ENCODE data around the gene RNF8. TPM values are rescaled to one million over a fixed set of nuclear protein-coding genes. Genes with fewer than 3 reads are reported as not detected.

Gene RNF8
- total and polyA plus RNA-seq, 2 experiments from 2014 or later = 38.5 to 49.9 TPM

DNA sequence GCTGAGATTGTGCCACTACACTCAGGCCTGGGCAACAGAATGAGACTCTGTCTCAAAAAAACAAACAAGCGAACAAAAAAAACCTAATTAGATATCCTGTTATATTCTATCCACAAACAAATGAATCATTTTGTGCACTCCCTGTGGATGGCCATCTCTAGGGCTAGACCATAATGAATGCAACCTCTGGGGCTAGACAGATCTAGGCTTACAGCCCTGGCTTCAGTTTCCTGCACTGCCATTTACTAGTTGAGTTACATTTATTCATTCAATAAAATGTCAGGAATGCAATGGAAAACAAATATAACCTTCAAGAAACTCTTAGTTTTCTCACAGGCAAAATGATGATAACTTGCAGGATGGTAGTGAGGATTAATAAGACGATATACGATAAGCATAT is 6.6 kb upstream of the RNF8 start:
- H3K4me3 ChIP-seq = no peak overlapping the region
- TF ChIP-seq, protein P1, sequence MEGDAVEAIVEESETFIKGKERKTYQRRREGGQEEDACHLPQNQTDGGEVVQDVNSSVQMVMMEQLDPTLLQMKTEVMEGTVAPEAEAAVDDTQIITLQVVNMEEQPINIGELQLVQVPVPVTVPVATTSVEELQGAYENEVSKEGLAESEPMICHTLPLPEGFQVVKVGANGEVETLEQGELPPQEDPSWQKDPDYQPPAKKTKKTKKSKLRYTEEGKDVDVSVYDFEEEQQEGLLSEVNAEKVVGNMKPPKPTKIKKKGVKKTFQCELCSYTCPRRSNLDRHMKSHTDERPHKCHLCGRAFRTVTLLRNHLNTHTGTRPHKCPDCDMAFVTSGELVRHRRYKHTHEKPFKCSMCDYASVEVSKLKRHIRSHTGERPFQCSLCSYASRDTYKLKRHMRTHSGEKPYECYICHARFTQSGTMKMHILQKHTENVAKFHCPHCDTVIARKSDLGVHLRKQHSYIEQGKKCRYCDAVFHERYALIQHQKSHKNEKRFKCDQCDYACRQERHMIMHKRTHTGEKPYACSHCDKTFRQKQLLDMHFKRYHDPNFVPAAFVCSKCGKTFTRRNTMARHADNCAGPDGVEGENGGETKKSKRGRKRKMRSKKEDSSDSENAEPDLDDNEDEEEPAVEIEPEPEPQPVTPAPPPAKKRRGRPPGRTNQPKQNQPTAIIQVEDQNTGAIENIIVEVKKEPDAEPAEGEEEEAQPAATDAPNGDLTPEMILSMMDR (IDR thresholded peaks at IDR 0.05; ENCODE audit: low read depth, low read length) = no peak
- no peaks in the 10 kb centered on the region for H3K36me3 ChIP-seq
- DNase-seq (ENCODE audit: low read depth in 1 of 2, low spot score in 1 of 2) = no peak
- H3K9me3 ChIP-seq (ENCODE audit: low read depth) = no peaks in the 10 kb centered on the region
- no peaks in the 10 kb centered on the region for H3K4me1 ChIP-seq (ENCODE audit: low read depth)
- H3K27ac ChIP-seq = no peak overlapping the region
- no peaks in the 10 kb centered on the region for H3K27me3 ChIP-seq

DNA sequence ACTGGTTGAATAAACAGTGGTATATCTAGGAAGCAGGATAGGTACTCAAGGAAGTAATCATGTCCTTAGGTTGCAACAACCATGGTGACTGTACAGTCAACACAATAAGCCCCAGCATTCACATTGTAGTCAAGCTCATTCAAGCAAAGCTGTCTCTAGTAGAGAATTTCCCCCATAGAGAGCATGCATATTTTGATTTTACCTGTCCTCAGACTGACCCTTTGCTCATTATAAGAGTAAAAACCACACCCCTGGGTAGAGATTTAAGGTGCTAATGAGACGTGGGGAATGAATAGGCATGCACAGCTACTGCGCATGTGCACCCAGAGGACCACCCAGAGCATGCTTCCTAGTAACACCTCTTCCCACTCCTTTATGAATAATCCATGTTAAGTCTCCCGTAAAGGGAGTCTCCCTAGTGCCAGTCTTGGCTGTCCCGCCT is 6.1 kb upstream of the RNF8 start:
- H3K27me3 ChIP-seq = no peaks in the 10 kb centered on the region

DNA sequence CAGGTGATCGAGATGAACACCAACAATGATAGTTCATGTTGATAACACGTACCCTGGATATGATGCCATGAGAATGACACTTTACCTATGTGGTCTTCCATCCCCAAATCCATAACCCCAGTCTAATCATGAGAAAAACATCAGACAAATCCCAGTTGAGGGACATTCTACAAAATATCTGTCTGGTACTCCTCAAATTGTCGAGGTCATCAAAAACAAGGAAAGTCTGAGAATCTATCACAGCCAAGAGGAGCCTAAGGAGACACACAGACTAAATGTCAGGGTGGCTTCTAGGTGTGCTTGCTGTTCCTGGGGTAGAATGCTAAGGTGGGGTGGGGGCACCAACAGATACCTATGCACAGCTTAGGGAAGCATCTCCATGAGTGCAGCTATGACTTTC is 2.8 kb upstream of the RNF8 start:
- no peak for DNase-seq (ENCODE audit: low read depth in 1 of 2, low spot score in 1 of 2)
- H3K4me1 ChIP-seq (ENCODE audit: low read depth) = peaks cover 14% of the 10 kb centered on the region
- H3K9me3 ChIP-seq (ENCODE audit: low read depth) = no peaks in the 10 kb centered on the region
- H3K27ac ChIP-seq = no peak overlapping the region
- H3K27me3 ChIP-seq = no peaks in the 10 kb centered on the region
- no peak overlapping the region for H3K4me3 ChIP-seq
- TF ChIP-seq, protein P1 (IDR thresholded peaks at IDR 0.05; ENCODE audit: low read depth, low read length) = no peak
- H3K36me3 ChIP-seq = no peaks in the 10 kb centered on the region

More for the DNA sequence above, 6.1 kb upstream of the RNF8 start:
- no peak for DNase-seq (ENCODE audit: low read depth in 1 of 2, low spot score in 1 of 2)
- H3K4me1 ChIP-seq (ENCODE audit: low read depth) = no peaks in the 10 kb centered on the region
- no peaks in the 10 kb centered on the region for H3K9me3 ChIP-seq (ENCODE audit: low read depth)
- no peak overlapping the region for H3K27ac ChIP-seq
- no peak overlapping the region for H3K4me3 ChIP-seq
- TF ChIP-seq, protein P1 (IDR thresholded peaks at IDR 0.05; ENCODE audit: low read depth, low read length) = no peak
- no peaks in the 10 kb centered on the region for H3K36me3 ChIP-seq

DNA sequence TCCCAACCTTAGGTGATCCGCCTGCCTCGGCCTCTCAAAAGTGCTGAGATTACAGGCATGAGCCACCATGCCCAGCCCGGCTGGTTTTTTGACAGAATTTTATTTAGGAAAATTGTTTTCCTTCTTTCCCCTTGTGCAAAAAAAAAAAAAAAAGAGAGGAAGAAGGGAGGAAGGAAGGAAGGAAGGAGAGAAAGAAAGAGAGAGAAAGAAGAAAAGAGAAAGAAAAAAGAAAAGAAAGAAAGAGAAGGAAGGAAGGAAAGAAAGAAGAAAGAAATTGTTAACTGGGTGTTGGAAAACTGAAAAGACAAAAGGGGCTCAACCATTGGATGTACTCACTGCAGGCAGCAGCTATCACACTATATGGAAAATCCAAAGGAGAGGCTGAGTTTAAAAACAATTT is 1.4 kb upstream of the RNF8 start:
- Histone ChIP-seq H3K36me3 (no peaks in the 10 kb centered on the region), H3K27ac (no peak overlapping the region), H3K27me3 (no peaks in the 10 kb centered on the region), H3K4me3 (no peak overlapping the region), H3K4me1 (ENCODE audit: low read depth) (peaks cover 28% of the 10 kb centered on the region), H3K9me3 (ENCODE audit: low read depth) (no peaks in the 10 kb centered on the region)
- TF ChIP-seq, protein P1 (IDR thresholded peaks at IDR 0.05; ENCODE audit: low read depth, low read length) = no peak
- no peak for DNase-seq (ENCODE audit: low read depth in 1 of 2, low spot score in 1 of 2)

DNA sequence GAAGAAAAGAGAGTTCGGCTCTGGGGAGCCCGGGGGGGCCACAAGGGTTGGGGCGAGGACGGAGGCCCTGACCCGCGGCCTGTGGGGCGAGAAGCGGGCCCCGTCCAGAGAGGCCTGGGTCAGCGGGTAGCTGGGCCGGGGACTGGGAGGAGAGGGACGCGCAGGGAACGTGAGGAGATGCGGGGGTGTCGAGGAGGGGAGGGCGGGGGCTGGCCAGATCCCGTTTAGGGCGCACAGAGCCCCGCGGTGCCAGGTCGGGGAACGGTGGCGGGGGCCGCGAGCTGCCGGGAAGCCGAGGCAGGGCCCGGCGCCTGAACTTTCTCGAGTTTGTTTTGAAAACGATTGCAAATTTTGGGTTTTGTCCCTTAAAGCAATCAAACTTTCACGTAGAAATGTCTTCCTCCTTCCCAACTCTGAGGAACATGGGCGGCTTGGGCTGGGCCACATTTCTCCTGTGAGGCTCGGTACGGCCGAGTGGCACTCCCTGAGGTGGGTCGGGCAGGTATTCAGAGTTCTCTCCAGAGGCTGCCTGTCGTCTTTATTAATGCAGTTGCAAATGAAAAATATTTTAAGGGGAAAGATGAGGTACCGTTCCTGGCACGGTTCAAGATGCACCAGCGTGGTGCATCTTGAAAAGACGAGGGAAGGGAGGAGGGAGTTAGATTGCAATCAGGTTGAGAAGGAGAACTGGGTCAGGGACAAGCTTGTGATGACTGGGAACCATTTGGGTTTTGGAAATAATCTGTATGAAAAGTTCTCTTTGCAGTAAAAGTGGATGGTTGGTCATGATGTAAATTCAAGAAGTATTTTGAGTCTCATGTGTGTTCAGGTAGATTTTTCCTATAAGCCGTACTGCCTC is 972 bp downstream of the RNF8 start:
- peak; percentile 28 to 36 for DNase-seq (ENCODE audit: low read depth in 1 of 2, low spot score in 1 of 2)
- no peaks in the 10 kb centered on the region for H3K9me3 ChIP-seq (ENCODE audit: low read depth)
- H3K27me3 ChIP-seq = no peaks in the 10 kb centered on the region
- TF ChIP-seq, protein P1 (IDR thresholded peaks at IDR 0.05; ENCODE audit: low read depth, low read length) = no peak
- H3K36me3 ChIP-seq = no peaks in the 10 kb centered on the region
- peaks cover 45% of the 10 kb centered on the region for H3K4me1 ChIP-seq (ENCODE audit: low read depth)
- H3K4me3 ChIP-seq = peak overlapping the region; percentile 97
- peak overlapping the region; percentile 83 for H3K27ac ChIP-seq

Data from cardiac muscle cell (in vitro differentiated cells and primary cell).